ENCODE data around the gene ZFAND6. TPM values are rescaled to one million over a fixed set of nuclear protein-coding genes. Genes with fewer than 3 reads are reported as not detected.

Gene ZFAND6
- total and polyA plus RNA-seq, 2 donors (not counting 1 experiment from before 2014, with no cell fraction given): 125 to 325 TPM

DNA sequence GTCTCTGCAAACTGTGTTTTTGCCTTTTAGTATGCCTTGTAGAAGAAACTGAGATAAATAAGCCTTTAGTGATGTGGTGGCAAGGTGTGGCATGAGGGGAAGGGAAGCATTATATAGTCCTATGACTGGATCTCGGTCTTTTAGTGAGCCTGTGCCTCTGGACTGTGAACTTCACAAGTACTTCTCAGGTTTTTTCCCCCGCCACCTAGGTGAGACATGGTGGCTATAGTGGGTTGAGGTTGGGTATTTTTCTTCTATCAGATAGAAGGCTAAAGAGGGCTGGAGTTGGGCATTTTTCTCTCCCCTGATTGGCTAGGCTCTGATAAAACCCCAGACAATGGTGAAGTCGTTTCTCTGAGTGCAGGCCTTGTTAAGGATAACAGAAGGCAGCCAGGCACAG is 38.7 kb upstream of the ZFAND6 start:
- H3K27me3 ChIP-seq (ENCODE audit: control insufficient read depth, insufficient read depth, low read length): no peaks in the 10 kb centered on the region
- H3K4me2 ChIP-seq (ENCODE audit: extremely low read depth, insufficient read depth, low read length): no peak overlapping the region
- H3K36me3 ChIP-seq (ENCODE audit: control insufficient read depth, insufficient read depth, low read length): no peaks in the 10 kb centered on the region
- no peaks in the 10 kb centered on the region for H3K79me2 ChIP-seq (ENCODE audit: control insufficient read depth, insufficient read depth, low read length)
- no peak overlapping the region for H3K27ac ChIP-seq (ENCODE audit: insufficient read depth, low read length)
- H3K4me3 ChIP-seq (replicated peaks in 1 of 4; ENCODE audit: control extremely low read depth in 1 of 4, insufficient read depth in 1 of 4, low read depth in 3 of 4, low read length in 4 of 4): no peak overlapping the region
- H3K9ac ChIP-seq (ENCODE audit: insufficient read depth, low read length): no peak overlapping the region
- DNase-seq (ENCODE audit: low read depth in 2 of 2): no peak
- H4K20me1 ChIP-seq (ENCODE audit: control insufficient read depth, extremely low read depth, insufficient read depth, low read length): no peaks in the 10 kb centered on the region
- H3K4me1 ChIP-seq (ENCODE audit: control insufficient read depth, extremely low read depth, insufficient read depth, low read length): no peaks in the 10 kb centered on the region
- TF ChIP-seq CTCF (conservative IDR thresholded peaks at IDR 0.05 in 1 of 2, IDR thresholded peaks at IDR 0.05 in 1 of 2; ENCODE audit: low read depth in 1 of 2, low read length in 2 of 2): no peak
- no peak for TF ChIP-seq EZH2 (IDR thresholded peaks at IDR 0.05; ENCODE audit: low read length, missing control alignments)
- H3K9me3 ChIP-seq (ENCODE audit: control insufficient read depth, insufficient read depth, low read depth, low read length): no peaks in the 10 kb centered on the region
- no peak overlapping the region for H2AFZ ChIP-seq (ENCODE audit: low read length)

DNA sequence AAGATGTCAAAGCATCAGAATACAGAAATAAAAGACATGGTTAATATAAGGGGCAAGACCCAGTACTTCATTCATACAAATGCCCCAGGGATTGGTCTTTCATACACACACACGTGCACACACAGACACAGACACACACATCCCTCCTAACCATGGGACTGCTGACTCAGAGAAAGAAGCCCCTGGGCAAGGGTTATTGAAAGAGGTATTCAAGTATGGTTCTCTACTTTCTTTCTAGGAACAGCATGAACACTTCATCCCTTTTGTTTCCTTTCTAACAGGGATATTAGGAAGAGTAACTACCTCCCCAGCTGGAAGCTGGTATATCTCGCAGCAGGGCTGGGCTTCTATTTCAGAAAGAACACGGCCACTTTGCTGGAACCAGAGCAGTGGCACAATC is 33.2 kb upstream of the ZFAND6 start:
- H3K4me1 ChIP-seq (ENCODE audit: control insufficient read depth, extremely low read depth, insufficient read depth, low read length): no peaks in the 10 kb centered on the region
- H3K4me2 ChIP-seq (ENCODE audit: extremely low read depth, insufficient read depth, low read length): no peak overlapping the region
- no peaks in the 10 kb centered on the region for H3K79me2 ChIP-seq (ENCODE audit: control insufficient read depth, insufficient read depth, low read length)
- no peaks in the 10 kb centered on the region for H3K27me3 ChIP-seq (ENCODE audit: control insufficient read depth, insufficient read depth, low read length)
- H3K36me3 ChIP-seq (ENCODE audit: control insufficient read depth, insufficient read depth, low read length): no peaks in the 10 kb centered on the region
- no peak overlapping the region for H3K4me3 ChIP-seq (replicated peaks in 1 of 4; ENCODE audit: control extremely low read depth in 1 of 4, insufficient read depth in 1 of 4, low read depth in 3 of 4, low read length in 4 of 4)
- H3K27ac ChIP-seq (ENCODE audit: insufficient read depth, low read length): no peak overlapping the region
- TF ChIP-seq CTCF (conservative IDR thresholded peaks at IDR 0.05 in 1 of 2, IDR thresholded peaks at IDR 0.05 in 1 of 2; ENCODE audit: low read depth in 1 of 2, low read length in 2 of 2) (no peak), EZH2 (IDR thresholded peaks at IDR 0.05; ENCODE audit: low read length, missing control alignments) (no peak)
- no peaks in the 10 kb centered on the region for H3K9me3 ChIP-seq (ENCODE audit: control insufficient read depth, insufficient read depth, low read depth, low read length)
- H3K9ac ChIP-seq (ENCODE audit: insufficient read depth, low read length): no peak overlapping the region
- no peaks in the 10 kb centered on the region for H4K20me1 ChIP-seq (ENCODE audit: control insufficient read depth, extremely low read depth, insufficient read depth, low read length)
- no peak overlapping the region for H2AFZ ChIP-seq (ENCODE audit: low read length)
- DNase-seq (ENCODE audit: low read depth in 2 of 2): no peak

DNA sequence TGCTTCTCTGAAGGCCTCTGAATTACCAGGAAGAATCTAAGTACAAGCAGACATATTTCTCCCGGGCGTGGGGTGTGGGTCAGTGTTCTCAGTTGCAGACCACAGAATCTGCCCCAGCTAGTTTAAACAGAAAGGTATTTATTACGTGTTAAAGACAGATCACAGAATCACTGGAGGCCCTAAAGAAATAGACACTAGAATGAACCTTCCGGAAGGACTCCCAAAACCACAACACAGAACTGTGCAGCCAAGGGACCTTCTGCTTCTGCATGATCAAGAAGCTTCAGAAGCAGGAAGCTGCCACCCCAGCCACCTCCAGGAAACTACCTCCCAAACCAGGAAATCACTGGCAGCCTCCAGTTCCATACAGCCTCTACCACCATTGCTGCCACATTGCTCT is 32.7 kb upstream of the ZFAND6 start:
- no peak overlapping the region for H3K9ac ChIP-seq (ENCODE audit: insufficient read depth, low read length)
- H3K4me3 ChIP-seq (replicated peaks in 1 of 4; ENCODE audit: control extremely low read depth in 1 of 4, insufficient read depth in 1 of 4, low read depth in 3 of 4, low read length in 4 of 4): no peak overlapping the region
- H3K4me1 ChIP-seq (ENCODE audit: control insufficient read depth, extremely low read depth, insufficient read depth, low read length): no peaks in the 10 kb centered on the region
- TF ChIP-seq CTCF (conservative IDR thresholded peaks at IDR 0.05 in 1 of 2, IDR thresholded peaks at IDR 0.05 in 1 of 2; ENCODE audit: low read depth in 1 of 2, low read length in 2 of 2) (no peak), EZH2 (IDR thresholded peaks at IDR 0.05; ENCODE audit: low read length, missing control alignments) (no peak)
- no peak overlapping the region for H3K27ac ChIP-seq (ENCODE audit: insufficient read depth, low read length)
- H3K27me3 ChIP-seq (ENCODE audit: control insufficient read depth, insufficient read depth, low read length): no peaks in the 10 kb centered on the region
- H4K20me1 ChIP-seq (ENCODE audit: control insufficient read depth, extremely low read depth, insufficient read depth, low read length): no peaks in the 10 kb centered on the region
- no peaks in the 10 kb centered on the region for H3K79me2 ChIP-seq (ENCODE audit: control insufficient read depth, insufficient read depth, low read length)
- no peak overlapping the region for H3K4me2 ChIP-seq (ENCODE audit: extremely low read depth, insufficient read depth, low read length)
- H3K36me3 ChIP-seq (ENCODE audit: control insufficient read depth, insufficient read depth, low read length): no peaks in the 10 kb centered on the region
- DNase-seq (ENCODE audit: low read depth in 2 of 2): no peak
- no peaks in the 10 kb centered on the region for H3K9me3 ChIP-seq (ENCODE audit: control insufficient read depth, insufficient read depth, low read depth, low read length)
- H2AFZ ChIP-seq (ENCODE audit: low read length): no peak overlapping the region
